ENCODE data around the gene PACRG.

The PACRG gene

GRCh38 chr6:162713974-162714780 is 13.6 kb upstream of the PACRG start:
- Histone ChIP-seq H3K4me1 (ENCODE audit: low read depth, poor library complexity, severe bottlenecking) (no peaks in the 10 kb centered on the region), H2AFZ (ENCODE audit: low read depth) (no peak overlapping the region), H3K36me3 (ENCODE audit: insufficient read depth) (no peaks in the 10 kb centered on the region), H3K79me2 (ENCODE audit: insufficient read depth, low read depth) (no peaks in the 10 kb centered on the region), H4K20me1 (ENCODE audit: insufficient read depth) (no peaks in the 10 kb centered on the region), H3K4me3 (IDR thresholded peaks at IDR 0.05; ENCODE audit: insufficient read depth, low read depth, low read length) (no peak overlapping the region), H3K27ac (no peak overlapping the region), H3K27me3 (ENCODE audit: insufficient read depth, low read depth) (no peaks in the 10 kb centered on the region), H3K4me2 (no peak overlapping the region), H3K9ac (no peak overlapping the region)
- no peak for TF ChIP-seq CTCF (conservative IDR thresholded peaks at IDR 0.05; ENCODE audit: low read depth, low read length)

- Histone ChIP-seq H3K36me3 (ENCODE audit: insufficient read depth) (no peaks in the 10 kb centered on the region), H3K79me2 (ENCODE audit: insufficient read depth, low read depth) (no peaks in the 10 kb centered on the region), H3K27ac (no peak overlapping the region), H2AFZ (ENCODE audit: low read depth) (no peak overlapping the region), H4K20me1 (ENCODE audit: insufficient read depth) (no peaks in the 10 kb centered on the region), H3K27me3 (ENCODE audit: insufficient read depth, low read depth) (no peaks in the 10 kb centered on the region), H3K4me1 (ENCODE audit: low read depth, poor library complexity, severe bottlenecking) (no peaks in the 10 kb centered on the region), H3K4me3 (IDR thresholded peaks at IDR 0.05; ENCODE audit: insufficient read depth, low read depth, low read length) (no peak overlapping the region), H3K9ac (no peak overlapping the region), H3K4me2 (no peak overlapping the region)
- no peak for TF ChIP-seq CTCF (conservative IDR thresholded peaks at IDR 0.05; ENCODE audit: low read depth, low read length)
These were observed 12.2 kb upstream of the PACRG start for GRCh38 chr6:162715601-162716000.

- Histone ChIP-seq H4K20me1 (ENCODE audit: insufficient read depth) (no peaks in the 10 kb centered on the region), H3K4me1 (ENCODE audit: low read depth, poor library complexity, severe bottlenecking) (no peaks in the 10 kb centered on the region), H3K27me3 (ENCODE audit: insufficient read depth, low read depth) (no peaks in the 10 kb centered on the region), H3K4me2 (no peak overlapping the region), H2AFZ (ENCODE audit: low read depth) (no peak overlapping the region), H3K27ac (no peak overlapping the region), H3K9ac (no peak overlapping the region), H3K4me3 (IDR thresholded peaks at IDR 0.05; ENCODE audit: insufficient read depth, low read depth, low read length) (no peak overlapping the region), H3K79me2 (ENCODE audit: insufficient read depth, low read depth) (no peaks in the 10 kb centered on the region), H3K36me3 (ENCODE audit: insufficient read depth) (no peaks in the 10 kb centered on the region)
- no peak for TF ChIP-seq CTCF (conservative IDR thresholded peaks at IDR 0.05; ENCODE audit: low read depth, low read length)
These were observed 8.2 kb upstream of the PACRG start for GRCh38 chr6:162719528-162719927.

GRCh38 chr6:162721404-162721687 is 6.4 kb upstream of the PACRG start:
- Histone ChIP-seq H3K79me2 (ENCODE audit: insufficient read depth, low read depth) (no peaks in the 10 kb centered on the region), H3K27me3 (ENCODE audit: insufficient read depth, low read depth) (no peaks in the 10 kb centered on the region), H3K4me3 (IDR thresholded peaks at IDR 0.05; ENCODE audit: insufficient read depth, low read depth, low read length) (no peak overlapping the region), H4K20me1 (ENCODE audit: insufficient read depth) (no peaks in the 10 kb centered on the region), H3K4me2 (no peak overlapping the region), H3K36me3 (ENCODE audit: insufficient read depth) (no peaks in the 10 kb centered on the region), H3K9ac (no peak overlapping the region), H3K4me1 (ENCODE audit: low read depth, poor library complexity, severe bottlenecking) (peaks cover 2% of the 10 kb centered on the region), H3K27ac (no peak overlapping the region), H2AFZ (ENCODE audit: low read depth) (no peak overlapping the region)
- TF ChIP-seq CTCF (conservative IDR thresholded peaks at IDR 0.05; ENCODE audit: low read depth, low read length): no peak
